Activated CD4-positive, alpha-beta T cell treated with anti-CD3 and anti-CD28 coated beads for 36 hours (primary cell): ENCODE data around the gene CHRNB2. TPM values are rescaled to one million over a fixed set of nuclear protein-coding genes. Genes with fewer than 3 reads are reported as not detected.

Experiments used
- ATAC-seq: fragments of 200-7000 bp; cut with Tn5 transposase; one replicate; pipeline ENCODE4 v1.10.0; 2021; ENCODE audit warnings: mild to moderate bottlenecking, moderate library complexity
- CTCF ChIA-PET: fragments of 350-600 bp; sonication (Branson Sonifier 250); formaldehyde crosslinking; loops from one replicate; lab custom pipeline; 2021; ENCODE audit warnings: antibody characterized with exemption; lab: Charles Lee
- POLR2A ChIA-PET: fragments of 350-600 bp; sonication (Branson Sonifier 250); formaldehyde crosslinking; loops from one replicate; lab custom pipeline; 2021; ENCODE audit warnings: antibody characterized with exemption, inconsistent platforms; lab: Charles Lee
- DNase-seq: peaks from one replicate; pipeline ENCODE4 v3.0.0-alpha.2; 2020
- H3K27ac Mint-ChIP-seq: one replicate; pipeline ENCODE4 v1.8.0; 2021; ENCODE audit warnings: mixed read lengths
- H3K27me3 Mint-ChIP-seq: one replicate; pipeline ENCODE4 v1.8.0; 2021; ENCODE audit warnings: mixed read lengths
- H3K36me3 Mint-ChIP-seq: one replicate; pipeline ENCODE4 v1.8.0; 2021; ENCODE audit warnings: low read depth, mixed read lengths
- H3K4me1 Mint-ChIP-seq: one replicate; pipeline ENCODE4 v1.8.0; 2021; ENCODE audit warnings: mixed read lengths
- H3K4me3 Mint-ChIP-seq: one replicate; pipeline ENCODE4 v1.8.0; 2021; ENCODE audit warnings: mild to moderate bottlenecking, moderate library complexity, mixed read lengths
- H3K9me3 Mint-ChIP-seq: one replicate; pipeline ENCODE4 v1.8.0; 2021; ENCODE audit warnings: low read depth, mixed read lengths
- intact Hi-C, 2 experiments: fragments of 100-400 bp; cut with DNase I in 1 of 2; cut with micrococcal nuclease in 1 of 2; formaldehyde crosslinking; loops; one replicate each; pipeline versions ENCODE4 v1.14.2 to v1.15.1; 2022 to 2024; cut with DNase I, micrococcal nuclease
- total RNA-seq, 2 experiments: library from RNA; stranded (reverse); gene quantifications; one replicate each; pipeline ENCODE4 v1.2.3, GENCODE V29; 2021

Gene CHRNB2
- total RNA-seq, 2 experiments from 2014 or later = 0.07 TPM; not detected in 1

- ChIA-PET POLR2A (no interaction called here), CTCF (no interaction called here)
- H3K4me3 Mint-ChIP-seq = no peak overlapping the region
- H3K27ac Mint-ChIP-seq = no peak overlapping the region
- no peaks in the 10 kb centered on the region for H3K9me3 Mint-ChIP-seq
- H3K27me3 Mint-ChIP-seq = peaks cover 18% of the 10 kb centered on the region
- ATAC-seq (no peak), DNase-seq (no peak)
- peaks cover 6% of the 10 kb centered on the region for H3K4me1 Mint-ChIP-seq
- intact Hi-C loops = no loop called here
- H3K36me3 Mint-ChIP-seq = no peaks in the 10 kb centered on the region
These were observed 3.8 kb downstream of the CHRNB2 start for GRCh38 chr1:154571244-154571963.

DNA sequence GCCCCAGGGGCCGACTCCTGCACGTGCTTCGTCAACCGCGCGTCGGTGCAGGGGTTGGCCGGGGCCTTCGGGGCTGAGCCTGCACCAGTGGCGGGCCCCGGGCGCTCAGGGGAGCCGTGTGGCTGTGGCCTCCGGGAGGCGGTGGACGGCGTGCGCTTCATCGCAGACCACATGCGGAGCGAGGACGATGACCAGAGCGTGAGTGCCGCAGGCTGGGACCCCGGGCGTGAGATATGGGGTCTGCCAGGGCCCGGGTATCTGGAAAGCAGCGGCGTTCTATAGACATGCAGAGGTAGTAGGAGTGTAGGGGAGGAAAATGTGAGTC, 4.3 kb downstream of the CHRNB2 start:
- no peak for ATAC-seq
- DNase-seq = no peak
- Mint-ChIP-seq H3K27ac (no peak overlapping the region), H3K4me1 (peaks cover 6% of the 10 kb centered on the region), H3K4me3 (no peak overlapping the region), H3K36me3 (no peaks in the 10 kb centered on the region), H3K9me3 (no peaks in the 10 kb centered on the region), H3K27me3 (peaks cover 13% of the 10 kb centered on the region)
- POLR2A ChIA-PET = no interaction called here
- intact Hi-C loops = no loop called here
- CTCF ChIA-PET = no interaction called here

DNA sequence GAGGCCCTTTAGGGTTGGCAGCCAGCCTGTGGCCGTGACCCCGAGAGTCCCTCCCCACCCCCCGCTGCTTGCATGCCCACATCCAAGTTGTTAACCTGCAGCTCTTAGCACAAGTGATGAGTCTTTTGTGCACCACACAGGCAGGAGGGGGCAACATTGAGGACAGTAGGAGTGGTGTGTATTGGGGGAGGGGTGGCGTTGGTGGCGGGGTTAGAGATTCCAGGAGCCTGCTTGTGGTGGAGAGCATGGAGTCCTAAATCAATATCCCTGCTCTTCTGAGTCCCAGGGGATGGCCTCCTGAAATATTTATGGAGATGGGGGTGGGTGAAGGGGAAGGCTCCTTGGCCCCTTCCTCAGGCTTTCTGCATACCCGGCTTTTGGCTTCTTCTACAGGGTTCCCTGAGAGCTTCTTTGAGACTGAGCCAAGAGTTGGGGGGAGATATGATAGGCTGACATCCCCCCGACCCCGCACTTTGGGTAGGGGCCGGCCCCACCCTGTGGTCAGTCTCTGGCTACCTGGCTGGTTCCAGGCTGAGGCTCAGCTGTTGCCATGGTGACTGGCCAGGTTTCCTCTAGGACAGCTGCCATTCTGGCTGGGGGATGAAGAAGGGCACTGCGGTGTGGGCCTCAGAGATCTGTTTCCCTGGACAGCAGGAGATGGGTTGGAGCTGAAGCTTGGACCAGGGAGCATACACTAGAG, 5.0 kb downstream of the CHRNB2 start:
- POLR2A ChIA-PET = interaction anchor here (0.6 kb wide), 1 partner anchor 402 kb away, joined by 3 read pairs; no protein-coding TSS in a partner anchor
- Mint-ChIP-seq H3K4me3 (no peak overlapping the region), H3K27ac (no peak overlapping the region), H3K36me3 (no peaks in the 10 kb centered on the region), H3K4me1 (peaks cover 3% of the 10 kb centered on the region), H3K9me3 (no peaks in the 10 kb centered on the region), H3K27me3 (peaks cover 9% of the 10 kb centered on the region)
- DNase-seq (no peak), ATAC-seq (no peak)
- intact Hi-C loops = no loop called here
- CTCF ChIA-PET = interaction anchor here (3.0 kb wide), 1 partner anchor 13 kb away, joined by 9 read pairs; no protein-coding TSS in a partner anchor

DNA sequence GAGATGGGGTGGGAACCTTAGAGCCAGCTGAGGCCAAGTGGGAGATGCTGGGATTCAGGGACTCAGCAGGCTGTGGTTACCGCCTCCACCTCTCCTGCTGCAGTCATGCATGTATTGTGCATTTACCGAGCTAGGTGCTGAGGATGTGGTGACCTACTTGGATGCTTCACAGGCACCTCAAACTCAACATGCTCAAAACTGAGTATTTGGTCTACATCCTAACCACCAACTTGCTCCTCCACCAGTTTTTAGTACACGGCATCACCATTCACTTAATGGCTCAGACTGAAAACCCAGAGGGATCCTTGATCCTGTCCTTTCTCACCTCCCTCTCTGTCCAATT, 5.6 kb downstream of the CHRNB2 start:
- DNase-seq (no peak), ATAC-seq (no peak)
- Mint-ChIP-seq H3K4me3 (no peak overlapping the region), H3K27me3 (peaks cover 5% of the 10 kb centered on the region), H3K27ac (no peak overlapping the region), H3K4me1 (peaks cover under 1% of the 10 kb centered on the region), H3K9me3 (no peaks in the 10 kb centered on the region), H3K36me3 (no peaks in the 10 kb centered on the region)
- POLR2A ChIA-PET = interaction anchor here (0.6 kb wide), 1 partner anchor 402 kb away, joined by 3 read pairs; no protein-coding TSS in a partner anchor
- CTCF ChIA-PET = interaction anchor here (0.8 to 3.0 kb wide), 2 partner anchors 13 to 1857 kb away, joined by 4 to 9 read pairs; no protein-coding TSS in a partner anchor
- intact Hi-C loops = no loop called here

DNA sequence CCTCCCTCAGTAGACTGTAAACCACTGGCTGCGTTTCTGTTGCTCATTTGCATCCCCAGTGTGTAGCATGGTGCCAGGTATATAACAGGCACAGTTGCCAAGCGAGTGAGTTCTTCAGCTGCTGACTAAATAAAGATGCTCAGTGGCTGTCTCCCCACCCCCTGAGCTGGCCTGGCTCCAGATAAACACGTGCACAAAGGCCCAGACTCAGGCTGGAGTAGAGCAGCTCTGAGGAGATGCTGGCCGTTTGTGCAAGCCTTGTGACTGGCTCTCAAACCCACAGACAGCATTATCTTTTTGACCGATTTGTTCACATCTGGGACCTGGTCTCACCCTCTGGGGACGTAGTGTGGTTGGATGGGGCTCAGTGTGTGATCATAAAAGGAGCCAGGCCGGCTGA, 7.1 kb downstream of the CHRNB2 start:
- no peaks in the 10 kb centered on the region for H3K4me1 Mint-ChIP-seq
- no peak overlapping the region for H3K4me3 Mint-ChIP-seq
- peak; percentile 42 for ATAC-seq
- intact Hi-C loops = no loop called here
- POLR2A ChIA-PET = no interaction called here
- H3K9me3 Mint-ChIP-seq = no peaks in the 10 kb centered on the region
- no peaks in the 10 kb centered on the region for H3K27me3 Mint-ChIP-seq
- H3K27ac Mint-ChIP-seq = no peak overlapping the region
- H3K36me3 Mint-ChIP-seq = peaks cover 13% of the 10 kb centered on the region
- DNase-seq = peak; percentile 47
- CTCF ChIA-PET = interaction anchor here (3.0 kb wide), 1 partner anchor 15 kb away, joined by 9 read pairs; no protein-coding TSS in a partner anchor

GRCh38 chr1:154575147-154575927, 7.8 kb downstream of the CHRNB2 start:
- intact Hi-C loops = no loop called here
- Mint-ChIP-seq H3K36me3 (peaks cover 16% of the 10 kb centered on the region), H3K4me3 (no peak overlapping the region), H3K9me3 (no peaks in the 10 kb centered on the region), H3K27ac (no peak overlapping the region), H3K27me3 (no peaks in the 10 kb centered on the region), H3K4me1 (no peaks in the 10 kb centered on the region)
- POLR2A ChIA-PET = interaction anchor here (0.9 to 1.4 kb wide), 2 partner anchors 8 to 16 kb away, joined by 3 read pairs; partner anchors contain the start of gene CHRNB2
- CTCF ChIA-PET = interaction anchor here (3.0 kb wide), 1 partner anchor 15 kb away, joined by 9 read pairs; no protein-coding TSS in a partner anchor
- ATAC-seq (peak; percentile 11), DNase-seq (no peak)

- CTCF ChIA-PET = no interaction called here
- H3K4me1 Mint-ChIP-seq = no peaks in the 10 kb centered on the region
These were observed 8.5 kb downstream of the CHRNB2 start for GRCh38 chr1:154575951-154576566.

DNA sequence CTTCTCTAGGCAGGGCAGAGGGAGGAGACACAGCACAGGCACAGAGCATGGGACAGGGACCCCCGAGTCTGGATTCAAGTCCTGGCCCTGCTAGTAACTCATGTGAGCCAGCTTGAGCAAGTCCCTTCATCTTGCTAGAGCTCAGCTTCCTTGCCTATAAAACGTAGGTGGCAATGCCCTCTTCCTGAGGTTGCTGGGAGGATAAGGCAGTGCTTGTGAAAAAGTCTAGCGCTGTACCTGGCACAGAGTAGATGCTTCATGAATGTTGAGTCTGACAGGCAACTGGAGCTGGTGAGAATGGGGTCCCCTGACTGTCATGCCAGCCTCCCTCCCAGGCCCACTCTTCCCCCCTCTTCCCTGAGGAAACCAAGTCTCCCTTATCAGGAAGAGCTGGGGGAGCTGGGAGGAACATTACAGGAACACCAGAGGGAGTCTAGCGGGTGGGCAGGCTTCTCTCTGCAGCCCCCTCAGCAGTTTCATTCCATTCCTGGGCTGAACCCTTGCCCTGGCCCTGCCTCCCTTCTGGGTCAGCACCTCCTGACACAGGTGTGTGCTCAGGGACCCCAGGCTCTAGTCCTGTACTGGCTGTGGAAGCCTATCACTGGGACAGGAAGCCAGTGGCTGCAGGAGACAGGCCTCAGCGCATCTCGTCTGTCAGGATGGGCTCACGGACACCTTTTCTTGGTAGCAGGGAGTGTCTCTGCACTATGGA, 9.9 kb downstream of the CHRNB2 start:
- Mint-ChIP-seq H3K9me3 (no peaks in the 10 kb centered on the region), H3K27me3 (no peaks in the 10 kb centered on the region), H3K27ac (no peak overlapping the region), H3K4me1 (no peaks in the 10 kb centered on the region), H3K4me3 (no peak overlapping the region), H3K36me3 (peaks cover 29% of the 10 kb centered on the region)
- ATAC-seq = peak; percentile 8
- CTCF ChIA-PET = interaction anchor here (0.5 to 1.3 kb wide), 3 partner anchors 17 to 127 kb away, joined by 3 read pairs; no protein-coding TSS in a partner anchor
- POLR2A ChIA-PET = no interaction called here
- intact Hi-C loops = no loop called here
- no peak for DNase-seq

More at GRCh38 chr1:154575951-154576566, 8.5 kb downstream of the CHRNB2 start:
- no peak overlapping the region for H3K27ac Mint-ChIP-seq
- POLR2A ChIA-PET = interaction anchor here (0.7 to 1.4 kb wide), 3 partner anchors 8 to 302 kb away, joined by 3 read pairs; partner anchors contain the start of gene CHRNB2
- no peak overlapping the region for H3K4me3 Mint-ChIP-seq
- DNase-seq (no peak), ATAC-seq (no peak)
- intact Hi-C loops = no loop called here
- no peaks in the 10 kb centered on the region for H3K9me3 Mint-ChIP-seq
- H3K27me3 Mint-ChIP-seq = no peaks in the 10 kb centered on the region
- H3K36me3 Mint-ChIP-seq = peaks cover 21% of the 10 kb centered on the region

DNA sequence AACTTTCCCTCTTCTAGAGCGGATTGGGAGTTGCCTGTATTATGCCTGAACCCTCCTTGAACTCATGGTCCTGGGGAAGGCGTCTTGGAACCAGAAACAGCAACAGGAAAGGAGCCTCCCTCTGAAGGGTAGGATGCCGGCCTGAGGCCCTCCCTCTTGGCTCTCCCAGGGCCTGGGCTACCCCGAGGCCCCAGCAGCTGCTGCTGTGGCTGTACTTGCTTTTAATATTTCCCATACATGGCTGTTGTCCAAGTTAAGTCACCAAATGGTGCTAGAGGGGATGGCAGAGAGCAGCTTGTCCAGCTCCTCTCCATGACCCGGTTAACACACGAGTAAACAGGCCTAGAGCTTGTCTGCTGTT, 10.5 kb downstream of the CHRNB2 start:
- Mint-ChIP-seq H3K27ac (no peak overlapping the region), H3K9me3 (no peaks in the 10 kb centered on the region), H3K36me3 (peaks cover 29% of the 10 kb centered on the region), H3K27me3 (no peaks in the 10 kb centered on the region), H3K4me1 (no peaks in the 10 kb centered on the region), H3K4me3 (no peak overlapping the region)
- CTCF ChIA-PET = interaction anchor here (0.5 to 1.3 kb wide), 5 partner anchors 9 to 513 kb away, joined by 3 read pairs; no protein-coding TSS in a partner anchor
- ATAC-seq (no peak), DNase-seq (no peak)
- intact Hi-C loops = no loop called here
- POLR2A ChIA-PET = no interaction called here

- POLR2A ChIA-PET = no interaction called here
- Mint-ChIP-seq H3K36me3 (peaks cover 41% of the 10 kb centered on the region), H3K9me3 (no peaks in the 10 kb centered on the region), H3K27me3 (no peaks in the 10 kb centered on the region), H3K4me3 (no peak overlapping the region), H3K4me1 (no peaks in the 10 kb centered on the region), H3K27ac (no peak overlapping the region)
- DNase-seq (no peak), ATAC-seq (no peak)
- CTCF ChIA-PET = interaction anchor here (0.7 kb wide), 1 partner anchor 376 kb away, joined by 3 read pairs; no protein-coding TSS in a partner anchor
- intact Hi-C loops = no loop called here
These were observed 11.8 kb downstream of the CHRNB2 start for GRCh38 chr1:154579374-154579773.
